Putamen (tissue), 1 donor: Measurements from ENCODE around the gene RPS6KL1.

ENCODE experiments used
- DNase-seq: peaks from one replicate; pipeline ENCODE4 v3.0.0-alpha.2; 2016; ENCODE audit warnings: low spot score

The RPS6KL1 gene

GRCh38 chr14:74922752-74923401 lies at the start of gene RPS6KL1:
Gene RPS6KL1 (minus strand): TSS chr14:74923260. CDS start chr14:74921541, 1,719 bp downstream.
- peak; percentile 86 for DNase-seq

GRCh38 chr14:74968811-74969210 lies 45.8 kb upstream of the RPS6KL1 start:
- no peak for DNase-seq

GRCh38 chr14:74965486-74966153 lies 42.6 kb upstream of the RPS6KL1 start:
- DNase-seq = no peak

- DNase-seq = no peak
Observed at GRCh38 chr14:74964787-74965485, 41.9 kb upstream of the RPS6KL1 start.

GRCh38 chr14:74963705-74964271 lies 40.7 kb upstream of the RPS6KL1 start:
- no peak for DNase-seq

GRCh38 chr14:74963178-74963704 lies 40.2 kb upstream of the RPS6KL1 start:
- no peak for DNase-seq

GRCh38 chr14:74962493-74962892 lies 39.4 kb upstream of the RPS6KL1 start:
- DNase-seq = no peak

GRCh38 chr14:74962046-74962445 lies 39.0 kb upstream of the RPS6KL1 start:
- no peak for DNase-seq

- no peak for DNase-seq
Observed at GRCh38 chr14:74961238-74961911, 38.3 kb upstream of the RPS6KL1 start.

- DNase-seq = no peak
Observed at GRCh38 chr14:74960736-74961135, 37.7 kb upstream of the RPS6KL1 start.

GRCh38 chr14:74959596-74960180 lies 36.6 kb upstream of the RPS6KL1 start:
- no peak for DNase-seq

- DNase-seq = no peak
Observed at GRCh38 chr14:74956280-74957072, 33.4 kb upstream of the RPS6KL1 start.

GRCh38 chr14:74956027-74956279 lies 32.9 kb upstream of the RPS6KL1 start:
- no peak for DNase-seq

GRCh38 chr14:74955229-74956026 lies 32.4 kb upstream of the RPS6KL1 start, which contains the start of gene PGF:
Gene PGF (minus strand): TSS chr14:74955597. CDS start chr14:74955242, 355 bp downstream.
- no peak for DNase-seq

- no peak for DNase-seq
Observed at GRCh38 chr14:74954947-74955228, 31.8 kb upstream of the RPS6KL1 start.

GRCh38 chr14:74954232-74954946 lies 31.3 kb upstream of the RPS6KL1 start:
- DNase-seq = no peak

GRCh38 chr14:74953686-74954085 lies 30.6 kb upstream of the RPS6KL1 start:
- no peak for DNase-seq

GRCh38 chr14:74952697-74953484 lies 29.8 kb upstream of the RPS6KL1 start:
- DNase-seq = no peak

- no peak for DNase-seq
Observed at GRCh38 chr14:74952180-74952665, 29.2 kb upstream of the RPS6KL1 start.
